GM10266 (cell line): ENCODE results near the gene SH3PXD2A.

Experiments used
- DNase-seq: peaks from one replicate; pipeline ENCODE4 v3.0.0; 2012; ENCODE audit errors: extremely low spot score
- CTCF ChIP-seq: IDR thresholded peaks from 2 replicates; pipeline ENCODE4 v1.5.1; 2012; ENCODE audit warnings: mild to moderate bottlenecking, low read depth; ENCODE audit not compliant: control insufficient read depth, insufficient read depth; ENCODE audit errors: missing control alignments

The SH3PXD2A gene

GRCh38 chr10:103627111-103627892 lies 228.1 kb downstream of the SH3PXD2A start:
- DNase-seq, result no peak
- TF ChIP-seq CTCF, result no peak

- DNase-seq, result no peak
- TF ChIP-seq CTCF, result no peak
Observed at GRCh38 chr10:103626178-103626577, 229.2 kb downstream of the SH3PXD2A start.

GRCh38 chr10:103622935-103623574 lies 232.3 kb downstream of the SH3PXD2A start:
- no peak for TF ChIP-seq CTCF
- no peak for DNase-seq

GRCh38 chr10:103622286-103622685 lies 233.1 kb downstream of the SH3PXD2A start:
- no peak for DNase-seq
- TF ChIP-seq CTCF, result no peak

GRCh38 chr10:103621783-103622125 lies 233.6 kb downstream of the SH3PXD2A start:
- TF ChIP-seq CTCF, result no peak
- no peak for DNase-seq

GRCh38 chr10:103620891-103621782 lies 234.2 kb downstream of the SH3PXD2A start:
- no peak for TF ChIP-seq CTCF
- DNase-seq, result no peak
